ENCODE results near the gene ZDHHC8.
"Not testable (repeated sequence)": the region's sequence is repeated elsewhere in the genome, so short reads cannot be mapped to it uniquely, and the experiment has no call there.

The ZDHHC8 gene

GRCh38 chr22:20145206-20145831, 13.7 kb downstream of the ZDHHC8 start:
- DNase-seq (ENCODE audit: low spot score): no peak

- DNase-seq (ENCODE audit: low spot score): no peak
These were observed 14.2 kb downstream of the ZDHHC8 start for GRCh38 chr22:20145832-20146223.

- no peak for DNase-seq (ENCODE audit: low spot score)
These were observed 15.2 kb downstream of the ZDHHC8 start for GRCh38 chr22:20146777-20147176.

- no peak for DNase-seq (ENCODE audit: low spot score)
These were observed 15.8 kb downstream of the ZDHHC8 start for GRCh38 chr22:20147237-20147988.

GRCh38 chr22:20148414-20148813, 16.8 kb downstream of the ZDHHC8 start:
- no peak for DNase-seq (ENCODE audit: low spot score)

GRCh38 chr22:20149257-20150250, 17.9 kb downstream of the ZDHHC8 start:
- DNase-seq (ENCODE audit: low spot score): no peak

- no peak for DNase-seq (ENCODE audit: low spot score)
These were observed 19.0 kb downstream of the ZDHHC8 start, which contains the start of gene CCDC188 for GRCh38 chr22:20150381-20151275. TSS of gene CCDC188 (minus strand) at chr22:20151055. CDS start at chr22:20150986, 69 bp downstream.

- no peak for DNase-seq (ENCODE audit: low spot score)
These were observed 19.6 kb downstream of the ZDHHC8 start for GRCh38 chr22:20151276-20151588.

GRCh38 chr22:20152464-20152890, 20.9 kb downstream of the ZDHHC8 start:
- no peak for DNase-seq (ENCODE audit: low spot score)

- peak; percentile 42 for DNase-seq (ENCODE audit: low spot score)
These were observed 22.3 kb downstream of the ZDHHC8 start for GRCh38 chr22:20153945-20154344.

- peak; percentile 44 for DNase-seq (ENCODE audit: low spot score)
These were observed 23.1 kb downstream of the ZDHHC8 start for GRCh38 chr22:20154602-20155187.

GRCh38 chr22:20155330-20156041, 23.9 kb downstream of the ZDHHC8 start:
- DNase-seq (ENCODE audit: low spot score): no peak

- DNase-seq (ENCODE audit: low spot score): no peak
These were observed 24.4 kb downstream of the ZDHHC8 start for GRCh38 chr22:20156042-20156389.

GRCh38 chr22:20156611-20157429, 25.2 kb downstream of the ZDHHC8 start:
- DNase-seq (ENCODE audit: low spot score): peak; percentile 98

GRCh38 chr22:20157430-20158183, 26.0 kb downstream of the ZDHHC8 start:
- DNase-seq (ENCODE audit: low spot score): no peak

- DNase-seq (ENCODE audit: low spot score): no peak
These were observed 26.9 kb downstream of the ZDHHC8 start for GRCh38 chr22:20158391-20159036.

GRCh38 chr22:20159076-20159475, 27.5 kb downstream of the ZDHHC8 start:
- no peak for DNase-seq (ENCODE audit: low spot score)

- not testable (repeated sequence) for DNase-seq (ENCODE audit: low spot score)
These were observed 27.9 kb downstream of the ZDHHC8 start for GRCh38 chr22:20159531-20159930.
